SH-SY5Y (cell line): ENCODE data around the gene PDGFA.

Source experiments
- GATA2 ChIP-seq: IDR thresholded peaks from 2 replicates; pipeline ENCODE4 v1.6.1; 2011; ENCODE audit warnings: mild to moderate bottlenecking, low read depth, low read length
- GATA3 ChIP-seq: IDR thresholded peaks from 2 replicates; pipeline ENCODE4 v1.6.1; 2011; ENCODE audit warnings: low read depth, mild to moderate bottlenecking, low read length, moderate library complexity

GRCh38 chr7:473211-473734, 46.4 kb downstream of the PDGFA start:
- TF ChIP-seq GATA2 (no peak), GATA3 (no peak)
